H9 (cell line): ENCODE results near the gene MERTK. TPM values are rescaled to one million over a fixed set of nuclear protein-coding genes. Genes with fewer than 3 reads are reported as not detected.
"Not testable (repeated sequence)": the region's sequence is repeated elsewhere in the genome, so short reads cannot be mapped to it uniquely, and the experiment has no call there.

ENCODE experiments used
- DNase-seq: peaks from one replicate; pipeline ENCODE4 v3.0.0-alpha.2; 2017
- H2AFZ ChIP-seq: one replicate; pipeline ENCODE4 v1.6.1; 2013; ENCODE audit warnings: mild to moderate bottlenecking, low read length, control low read depth, moderate library complexity
- H2AK5ac ChIP-seq: 2 replicates; pipeline ENCODE4 v1.6.1; 2013; ENCODE audit warnings: low read length, control low read depth, mixed read lengths; ENCODE audit not compliant: insufficient read length
- H2BK120ac ChIP-seq: one replicate; pipeline ENCODE4 v1.6.1; 2013; ENCODE audit warnings: low read depth, mild to moderate bottlenecking, low read length, control low read depth, inconsistent platforms; ENCODE audit not compliant: poor library complexity, severe bottlenecking
- H2BK12ac ChIP-seq: 2 replicates; pipeline ENCODE4 v1.6.1; 2013; ENCODE audit warnings: low read length, control low read depth, mixed read lengths, low read depth; ENCODE audit not compliant: insufficient read length
- H2BK15ac ChIP-seq: 2 replicates; pipeline ENCODE4 v1.6.1; 2013; ENCODE audit warnings: low read depth, low read length, control low read depth
- H2BK20ac ChIP-seq: one replicate; pipeline ENCODE4 v1.6.1; 2013; ENCODE audit warnings: low read depth, mild to moderate bottlenecking, low read length, control low read depth, inconsistent platforms; ENCODE audit not compliant: poor library complexity, severe bottlenecking
- H2BK5ac ChIP-seq: 2 replicates; pipeline ENCODE4 v1.6.1; 2013; ENCODE audit warnings: low read length, control low read depth, mixed read lengths; ENCODE audit not compliant: insufficient read length
- H3K14ac ChIP-seq: 2 replicates; pipeline ENCODE4 v1.6.1; 2013; ENCODE audit warnings: low read length, control low read depth; ENCODE audit not compliant: insufficient read depth
- H3K18ac ChIP-seq: 2 replicates; pipeline ENCODE4 v1.6.1; 2013; ENCODE audit warnings: low read depth, mild to moderate bottlenecking, mixed read lengths, low read length, control low read depth; ENCODE audit not compliant: insufficient read length
- H3K23ac ChIP-seq: 2 replicates; pipeline ENCODE4 v1.6.1; 2013; ENCODE audit warnings: low read length, control low read depth, mixed read lengths, low read depth; ENCODE audit not compliant: insufficient read length
- H3K23me2 ChIP-seq: 2 replicates; pipeline ENCODE4 v1.6.1; 2013; ENCODE audit warnings: low read depth, mild to moderate bottlenecking, mixed read lengths, low read length, control low read depth; ENCODE audit not compliant: insufficient read length, poor library complexity, severe bottlenecking
- H3K27ac ChIP-seq: 2 replicates; pipeline ENCODE4 v1.5.1; 2013; ENCODE audit warnings: low read length, control low read depth, mixed read lengths, low read depth; ENCODE audit not compliant: insufficient read length
- H3K27me3 ChIP-seq: 2 replicates; pipeline ENCODE4 v1.6.1; 2013; ENCODE audit warnings: low read length, control low read depth, inconsistent platforms; ENCODE audit not compliant: insufficient read depth
- H3K4ac ChIP-seq: 2 replicates; pipeline ENCODE4 v1.6.1; 2013; ENCODE audit warnings: low read depth, mild to moderate bottlenecking, control low read depth, inconsistent platforms, low read length, moderate library complexity
- H3K4me1 ChIP-seq: 2 replicates; pipeline ENCODE4 v1.6.1; 2013; ENCODE audit warnings: low read length, control low read depth, inconsistent platforms; ENCODE audit not compliant: insufficient read depth
- H3K4me2 ChIP-seq: 2 replicates; pipeline ENCODE4 v1.6.1; 2013; ENCODE audit warnings: low read length, control low read depth, mixed read lengths; ENCODE audit not compliant: insufficient read length, insufficient read depth
- H3K56ac ChIP-seq: 2 replicates; pipeline ENCODE4 v1.6.1; 2013; ENCODE audit warnings: low read depth, mild to moderate bottlenecking, mixed read lengths, low read length, control low read depth; ENCODE audit not compliant: insufficient read length
- H3K79me1 ChIP-seq: 2 replicates; pipeline ENCODE4 v1.6.1; 2013; ENCODE audit warnings: low read depth, mild to moderate bottlenecking, moderate library complexity, low read length, control low read depth, inconsistent platforms; ENCODE audit not compliant: insufficient read depth, poor library complexity, severe bottlenecking
- H3K79me2 ChIP-seq: 2 replicates; pipeline ENCODE4 v1.6.1; 2013; ENCODE audit warnings: low read length, control low read depth, inconsistent platforms; ENCODE audit not compliant: insufficient read depth
- H3K9ac ChIP-seq: 2 replicates; pipeline ENCODE4 v1.6.1; 2013; ENCODE audit warnings: low read length, control low read depth, mixed read lengths; ENCODE audit not compliant: insufficient read length; ENCODE audit errors: extremely low read depth
- H3K9me3 ChIP-seq: one replicate; pipeline ENCODE4 v1.6.1; 2013; ENCODE audit warnings: low read depth, low read length, inconsistent platforms; ENCODE audit not compliant: control insufficient read depth
- H3T11ph ChIP-seq: one replicate; pipeline ENCODE4 v1.6.1; 2013; ENCODE audit warnings: mild to moderate bottlenecking, low read length, control low read depth, inconsistent platforms
- H4K20me1 ChIP-seq: one replicate; pipeline ENCODE4 v1.6.1; 2013; ENCODE audit not compliant: control insufficient read depth, insufficient read length, insufficient read depth
- H4K5ac ChIP-seq: 2 replicates; pipeline ENCODE4 v1.6.1; 2013; ENCODE audit warnings: low read depth, mild to moderate bottlenecking, mixed read lengths, low read length, control low read depth; ENCODE audit not compliant: insufficient read length
- H4K8ac ChIP-seq: replicated peaks from 2 replicates; pipeline ENCODE4 v1.6.1; 2013; ENCODE audit warnings: low read length, control low read depth, mixed read lengths, low read depth; ENCODE audit not compliant: insufficient read length
- H4K91ac ChIP-seq: 2 replicates; pipeline ENCODE4 v1.6.1; 2013; ENCODE audit warnings: low read depth, mild to moderate bottlenecking, moderate library complexity, mixed read lengths, low read length, control low read depth; ENCODE audit not compliant: insufficient read length
- H3K27ac Mint-ChIP-seq, 3 experiments: 2 replicates in 2 of 3; 3 replicates in 1 of 3; pipeline ENCODE4 v1.8.0; 2020 to 2021; ENCODE audit warnings: mixed read lengths in 3 of 3, mild to moderate bottlenecking in 1 of 3, moderate library complexity in 1 of 3
- H3K27me3 Mint-ChIP-seq: 2 replicates; pipeline ENCODE4 v1.8.0; 2021; ENCODE audit warnings: low read depth, mild to moderate bottlenecking, moderate library complexity, mixed read lengths
- H3K36me3 Mint-ChIP-seq, 3 experiments: 2 replicates in 2 of 3; 3 replicates in 1 of 3; pipeline ENCODE4 v1.8.0; 2020 to 2021; ENCODE audit warnings: low read depth in 3 of 3, mixed read lengths in 3 of 3; ENCODE audit not compliant: insufficient read depth in 1 of 3
- H3K4me1 Mint-ChIP-seq, 2 experiments: 2 replicates each; pipeline ENCODE4 v1.8.0; 2020; ENCODE audit warnings: mixed read lengths in 2 of 2
- H3K4me3 Mint-ChIP-seq, 2 experiments: 2 replicates in 1 of 2; 3 replicates in 1 of 2; pipeline ENCODE4 v1.8.0; 2020 to 2021; ENCODE audit warnings: mild to moderate bottlenecking in 2 of 2, mixed read lengths in 2 of 2, moderate library complexity in 1 of 2
- H3K9me3 Mint-ChIP-seq, 2 experiments: 2 replicates in 1 of 2; 3 replicates in 1 of 2; pipeline ENCODE4 v1.8.0; 2020; ENCODE audit warnings: mild to moderate bottlenecking in 2 of 2, mixed read lengths in 2 of 2, moderate library complexity in 1 of 2
- WGBS: extraction: QIAGEN DNeasy Blood & Tissue Kit; methylation state at CpG from one replicate; pipeline ENCODE4 v1.1.7; 2013; ENCODE audit warnings: missing lambda C conversion rate, low lambda C conversion rate, mixed read lengths; ENCODE audit not compliant: insufficient read length; ENCODE audit errors: extremely low coverage; 5-methylcytosine and 5-hydroxymethylcytosine counted together
- total RNA-seq: library from RNA; stranded (reverse); gene quantifications from 2 replicates; pipeline ENCODE4 v1.2.1, GENCODE V29; 2021
- TF ChIP-seq, protein P1 (sequence below): fragments of 200-600 bp; sonication (generic); conservative IDR thresholded peaks from 3 replicates; pipeline ENCODE4 v1.8.0; 2021; ENCODE audit warnings: antibody characterized with exemption, mild to moderate bottlenecking

MERTK gene
- total RNA-seq, 1 experiment from 2014 or later, result 4.8 TPM

DNA sequence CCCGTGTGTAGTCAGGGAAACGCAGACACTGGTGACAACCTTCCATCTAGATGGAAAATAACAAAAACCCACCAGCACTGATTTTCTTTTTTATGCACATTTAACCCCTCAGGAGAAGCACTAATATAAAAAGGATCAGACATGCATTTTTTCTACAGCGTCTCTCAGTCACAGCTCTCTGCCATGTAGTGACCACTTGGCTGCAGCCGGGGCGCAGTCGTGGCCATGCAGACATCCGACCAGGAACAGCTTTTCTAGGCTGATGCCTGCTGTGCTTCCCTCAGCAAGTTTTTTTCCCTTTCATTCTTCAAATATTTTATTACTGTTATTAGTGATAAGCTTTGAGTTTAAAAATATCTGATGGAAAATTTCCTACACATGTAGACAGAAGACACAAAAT, 63.3 kb downstream of the MERTK start:
- Histone ChIP-seq H2BK15ac (no peak overlapping the region), H3K27ac (no peak overlapping the region), H3K9ac (no peak overlapping the region), H4K20me1 (no peaks in the 10 kb centered on the region), H3K56ac (no peak overlapping the region), H3K79me2 (no peaks in the 10 kb centered on the region), H3K79me1 (no peaks in the 10 kb centered on the region), H2AFZ (no peak overlapping the region), H3K27me3 (no peaks in the 10 kb centered on the region), H4K5ac (no peak overlapping the region), H3K4me1 (no peaks in the 10 kb centered on the region; the same call in 1 of the 2 replicates), H4K8ac (no peak overlapping the region), H2BK12ac (no peak overlapping the region), H3K23me2 (no peaks in the 10 kb centered on the region), H2AK5ac (no peak overlapping the region), H2BK20ac (no peak overlapping the region), H3K4ac (no peak overlapping the region), H3T11ph (no peak overlapping the region), H2BK120ac (no peak overlapping the region), H3K9me3 (no peaks in the 10 kb centered on the region), H2BK5ac (no peak overlapping the region), H4K91ac (no peak overlapping the region), H3K4me2 (no peak overlapping the region), H3K14ac (no peak overlapping the region), H3K18ac (no peak overlapping the region), H3K23ac (no peak overlapping the region)
- Mint-ChIP-seq H3K9me3 (no peaks in the 10 kb centered on the region), H3K27ac (no peak overlapping the region), H3K36me3 (peaks cover 0 to 2% (median 0%) of the 10 kb centered on the region in 3 experiments; a peak in 1 of 7 replicates), H3K4me1 (peaks cover 8 to 12% of the 10 kb centered on the region in 2 experiments), H3K27me3 (no peaks in the 10 kb centered on the region), H3K4me3 (no peak overlapping the region)
- TF ChIP-seq, protein P1, sequence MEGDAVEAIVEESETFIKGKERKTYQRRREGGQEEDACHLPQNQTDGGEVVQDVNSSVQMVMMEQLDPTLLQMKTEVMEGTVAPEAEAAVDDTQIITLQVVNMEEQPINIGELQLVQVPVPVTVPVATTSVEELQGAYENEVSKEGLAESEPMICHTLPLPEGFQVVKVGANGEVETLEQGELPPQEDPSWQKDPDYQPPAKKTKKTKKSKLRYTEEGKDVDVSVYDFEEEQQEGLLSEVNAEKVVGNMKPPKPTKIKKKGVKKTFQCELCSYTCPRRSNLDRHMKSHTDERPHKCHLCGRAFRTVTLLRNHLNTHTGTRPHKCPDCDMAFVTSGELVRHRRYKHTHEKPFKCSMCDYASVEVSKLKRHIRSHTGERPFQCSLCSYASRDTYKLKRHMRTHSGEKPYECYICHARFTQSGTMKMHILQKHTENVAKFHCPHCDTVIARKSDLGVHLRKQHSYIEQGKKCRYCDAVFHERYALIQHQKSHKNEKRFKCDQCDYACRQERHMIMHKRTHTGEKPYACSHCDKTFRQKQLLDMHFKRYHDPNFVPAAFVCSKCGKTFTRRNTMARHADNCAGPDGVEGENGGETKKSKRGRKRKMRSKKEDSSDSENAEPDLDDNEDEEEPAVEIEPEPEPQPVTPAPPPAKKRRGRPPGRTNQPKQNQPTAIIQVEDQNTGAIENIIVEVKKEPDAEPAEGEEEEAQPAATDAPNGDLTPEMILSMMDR, result no peak
- no CpG with 5 or more reads among the region's 7 CpGs for WGBS
- no peak for DNase-seq

DNA sequence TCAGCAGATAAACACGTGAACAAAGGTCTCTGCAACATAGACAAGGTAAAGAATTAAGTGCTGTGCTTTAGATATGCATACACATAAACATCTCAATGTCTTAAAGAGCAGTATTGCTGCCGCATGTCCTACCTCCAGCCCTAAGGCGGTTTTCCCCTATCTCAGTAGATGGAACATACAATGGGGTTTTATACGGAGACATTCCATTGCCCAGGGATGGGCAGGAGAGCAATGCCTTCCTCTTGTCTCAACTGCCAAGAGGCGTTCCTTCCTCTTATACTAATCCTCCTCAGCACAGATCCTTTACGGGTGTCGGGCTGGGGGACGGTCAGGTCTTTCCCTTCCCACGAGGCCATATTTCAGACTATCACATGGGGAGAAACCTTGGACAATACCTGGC, 64.7 kb downstream of the MERTK start:
- not testable (repeated sequence) for H2BK5ac ChIP-seq, H3K27me3 ChIP-seq, DNase-seq, H2BK12ac ChIP-seq, H3K23ac ChIP-seq, H2AK5ac ChIP-seq, H3K9me3 Mint-ChIP-seq, H3K27ac ChIP-seq, H4K20me1 ChIP-seq, H2AFZ ChIP-seq, H3K9ac ChIP-seq, H3K4me2 ChIP-seq, H4K91ac ChIP-seq, H3K9me3 ChIP-seq, H4K5ac ChIP-seq, H4K8ac ChIP-seq, H2BK120ac ChIP-seq, H3K4ac ChIP-seq, H3K14ac ChIP-seq, H3K18ac ChIP-seq, H3K36me3 Mint-ChIP-seq, H2BK15ac ChIP-seq, H3K56ac ChIP-seq, H2BK20ac ChIP-seq, H3K79me2 ChIP-seq, H3K23me2 ChIP-seq, H3K4me1 ChIP-seq, H3K4me3 Mint-ChIP-seq, H3K79me1 ChIP-seq, H3T11ph ChIP-seq, H3K27me3 Mint-ChIP-seq, H3K27ac Mint-ChIP-seq
- H3K4me1 Mint-ChIP-seq, result peaks cover 8 to 12% of the 10 kb centered on the region in 2 experiments
- WGBS, result no CpG with 5 or more reads among the region's 9 CpGs
